Nucleus accumbens (tissue), 56 donors: ENCODE results near the gene PGM5.

ENCODE experiments used
- DNase-seq, 56 donors: peaks; one replicate each; lab custom pipeline; 2025; lab: John Stamatoyannopoulos, UW

Gene PGM5

GRCh38 chr9:68493541-68493940, 137.1 kb downstream of the PGM5 start:
- DNase-seq = no peak

GRCh38 chr9:68493958-68494577, 137.7 kb downstream of the PGM5 start:
- no peak for DNase-seq

GRCh38 chr9:68495247-68495646, 138.8 kb downstream of the PGM5 start:
- no peak for DNase-seq

- DNase-seq = no peak
These were observed 139.9 kb downstream of the PGM5 start for GRCh38 chr9:68496356-68496755.

- no peak for DNase-seq
These were observed 141.2 kb downstream of the PGM5 start for GRCh38 chr9:68497629-68498028.

GRCh38 chr9:68498816-68499215, 142.4 kb downstream of the PGM5 start:
- no peak for DNase-seq

- no peak for DNase-seq
These were observed 144.3 kb downstream of the PGM5 start for GRCh38 chr9:68500457-68501381.

- DNase-seq = no peak
These were observed 145.9 kb downstream of the PGM5 start for GRCh38 chr9:68502279-68502678.

GRCh38 chr9:68505681-68506409, 149.4 kb downstream of the PGM5 start:
- DNase-seq = no peak

GRCh38 chr9:68506551-68506950, 150.1 kb downstream of the PGM5 start:
- DNase-seq = no peak

- DNase-seq = no peak
These were observed 150.9 kb downstream of the PGM5 start for GRCh38 chr9:68507130-68507805.

GRCh38 chr9:68507806-68508145, 151.4 kb downstream of the PGM5 start:
- DNase-seq = no peak

GRCh38 chr9:68508547-68508946, 152.1 kb downstream of the PGM5 start:
- DNase-seq = no peak

- no peak for DNase-seq
These were observed 153.3 kb downstream of the PGM5 start for GRCh38 chr9:68509689-68510088.

- DNase-seq = no peak
These were observed 157.0 kb downstream of the PGM5 start for GRCh38 chr9:68513385-68513784.

GRCh38 chr9:68513981-68514380, 157.6 kb downstream of the PGM5 start:
- no peak for DNase-seq

- no peak for DNase-seq
These were observed 159.1 kb downstream of the PGM5 start for GRCh38 chr9:68515326-68516017.

GRCh38 chr9:68522131-68522530, 165.7 kb downstream of the PGM5 start:
- DNase-seq = peak in 3 of 56 donors; percentile 4 to 9 (median 9)

- DNase-seq = no peak
These were observed 166.5 kb downstream of the PGM5 start for GRCh38 chr9:68522954-68523353.

- DNase-seq = no peak
These were observed 167.0 kb downstream of the PGM5 start for GRCh38 chr9:68523367-68523936.
